Measurements from ENCODE around the gene TBC1D2B. TPM values are rescaled to one million over a fixed set of nuclear protein-coding genes. Genes with fewer than 3 reads are reported as not detected.

The TBC1D2B gene
- total and polyA plus RNA-seq, 2 experiments from 2014 or later = 6.5 to 16.5 TPM

- no peaks in the 10 kb centered on the region for H3K4me1 ChIP-seq (ENCODE audit: low read depth)
- DNase-seq (ENCODE audit: low read depth in 1 of 2, low spot score in 1 of 2) = no peak
- H3K9me3 ChIP-seq (ENCODE audit: low read depth) = no peaks in the 10 kb centered on the region
- no peak overlapping the region for H3K4me3 ChIP-seq
- H3K36me3 ChIP-seq = no peaks in the 10 kb centered on the region
- TF ChIP-seq CTCF (IDR thresholded peaks at IDR 0.05; ENCODE audit: low read depth, low read length) = no peak
- no peak overlapping the region for H3K27ac ChIP-seq
- H3K27me3 ChIP-seq = no peaks in the 10 kb centered on the region
Measured at GRCh38 chr15:78045189-78045588, 32.3 kb downstream of the TBC1D2B start.

GRCh38 chr15:78044407-78045155 is 32.9 kb downstream of the TBC1D2B start:
- Histone ChIP-seq H3K27ac (no peak overlapping the region), H3K27me3 (no peaks in the 10 kb centered on the region), H3K4me3 (no peak overlapping the region), H3K4me1 (ENCODE audit: low read depth) (no peaks in the 10 kb centered on the region), H3K9me3 (ENCODE audit: low read depth) (no peaks in the 10 kb centered on the region), H3K36me3 (no peaks in the 10 kb centered on the region)
- no peak for TF ChIP-seq CTCF (IDR thresholded peaks at IDR 0.05; ENCODE audit: low read depth, low read length)
- peak in 1 of 2 donors; percentile 67 for DNase-seq (ENCODE audit: low read depth in 1 of 2, low spot score in 1 of 2)

GRCh38 chr15:78041946-78042345 is 35.6 kb downstream of the TBC1D2B start:
- H3K4me1 ChIP-seq (ENCODE audit: low read depth) = no peaks in the 10 kb centered on the region
- H3K9me3 ChIP-seq (ENCODE audit: low read depth) = no peaks in the 10 kb centered on the region
- H3K4me3 ChIP-seq = no peak overlapping the region
- no peak for DNase-seq (ENCODE audit: low read depth in 1 of 2, low spot score in 1 of 2)
- H3K27me3 ChIP-seq = no peaks in the 10 kb centered on the region
- no peak for TF ChIP-seq CTCF (IDR thresholded peaks at IDR 0.05; ENCODE audit: low read depth, low read length)
- H3K36me3 ChIP-seq = no peaks in the 10 kb centered on the region
- H3K27ac ChIP-seq = no peak overlapping the region

GRCh38 chr15:78040653-78041244 is 36.8 kb downstream of the TBC1D2B start:
- DNase-seq (ENCODE audit: low read depth in 1 of 2, low spot score in 1 of 2) = no peak
- no peak for TF ChIP-seq CTCF (IDR thresholded peaks at IDR 0.05; ENCODE audit: low read depth, low read length)
- Histone ChIP-seq H3K9me3 (ENCODE audit: low read depth) (no peaks in the 10 kb centered on the region), H3K36me3 (no peaks in the 10 kb centered on the region), H3K27me3 (no peaks in the 10 kb centered on the region), H3K4me3 (no peak overlapping the region), H3K4me1 (ENCODE audit: low read depth) (peaks cover 9% of the 10 kb centered on the region), H3K27ac (no peak overlapping the region)

- TF ChIP-seq CTCF (IDR thresholded peaks at IDR 0.05; ENCODE audit: low read depth, low read length) = no peak
- Histone ChIP-seq H3K4me3 (no peak overlapping the region), H3K9me3 (ENCODE audit: low read depth) (no peaks in the 10 kb centered on the region), H3K27ac (no peak overlapping the region), H3K4me1 (ENCODE audit: low read depth) (peaks cover 25% of the 10 kb centered on the region), H3K36me3 (no peaks in the 10 kb centered on the region), H3K27me3 (no peaks in the 10 kb centered on the region)
- no peak for DNase-seq (ENCODE audit: low read depth in 1 of 2, low spot score in 1 of 2)
Measured at GRCh38 chr15:78038585-78039247, 38.8 kb downstream of the TBC1D2B start.
